ENCODE data around the gene ZNF335. TPM values are rescaled to one million over a fixed set of nuclear protein-coding genes. Genes with fewer than 3 reads are reported as not detected.

ZNF335 gene
- total and polyA plus RNA-seq, 2 of the 13 experiments (the other 11 are each of a cell fraction or from before 2014, with no cell fraction given) = 9.7 to 13.7 TPM

DNA sequence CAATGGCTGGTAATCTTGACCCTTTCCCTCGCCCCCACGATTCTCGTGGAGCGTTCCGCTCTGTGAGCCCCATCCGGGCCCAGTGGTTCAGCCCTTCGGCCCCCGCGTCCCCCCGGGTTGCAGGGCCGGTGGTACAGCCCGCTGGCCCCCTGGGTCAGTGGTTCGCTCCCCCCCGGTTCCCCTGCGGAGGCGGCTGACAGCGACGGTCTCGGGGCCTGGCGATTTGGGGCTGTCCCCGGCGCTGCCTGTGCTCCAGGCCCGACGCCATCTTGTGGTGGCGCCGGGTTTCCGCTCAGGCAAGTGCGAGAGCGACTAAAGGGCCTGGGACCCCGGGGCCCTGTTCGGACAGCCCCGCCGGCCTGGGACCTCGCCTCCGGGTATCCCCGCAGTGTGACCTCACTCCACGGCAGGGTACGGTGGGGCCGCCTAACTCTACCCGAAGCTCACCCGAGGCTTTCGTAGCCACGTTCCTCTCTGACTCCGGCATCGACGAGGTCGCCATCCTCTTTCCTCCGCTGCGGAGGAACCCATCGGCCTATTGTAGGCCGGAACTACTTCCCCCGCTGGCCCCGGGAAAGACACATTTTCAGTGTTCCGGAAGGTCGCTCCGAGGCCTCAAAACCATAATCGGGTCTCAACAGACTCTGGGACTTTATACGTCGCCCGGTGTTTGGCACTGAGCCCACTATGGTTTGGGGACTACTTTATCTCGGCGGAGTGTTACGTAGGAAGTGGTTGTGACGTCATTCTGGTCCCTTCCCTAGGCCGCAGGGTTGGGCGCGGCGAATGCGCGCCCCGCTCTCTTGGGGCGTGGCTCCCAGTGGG lies at the start of gene ZNF335 (continued):
- TF ChIP-seq, protein P1, sequence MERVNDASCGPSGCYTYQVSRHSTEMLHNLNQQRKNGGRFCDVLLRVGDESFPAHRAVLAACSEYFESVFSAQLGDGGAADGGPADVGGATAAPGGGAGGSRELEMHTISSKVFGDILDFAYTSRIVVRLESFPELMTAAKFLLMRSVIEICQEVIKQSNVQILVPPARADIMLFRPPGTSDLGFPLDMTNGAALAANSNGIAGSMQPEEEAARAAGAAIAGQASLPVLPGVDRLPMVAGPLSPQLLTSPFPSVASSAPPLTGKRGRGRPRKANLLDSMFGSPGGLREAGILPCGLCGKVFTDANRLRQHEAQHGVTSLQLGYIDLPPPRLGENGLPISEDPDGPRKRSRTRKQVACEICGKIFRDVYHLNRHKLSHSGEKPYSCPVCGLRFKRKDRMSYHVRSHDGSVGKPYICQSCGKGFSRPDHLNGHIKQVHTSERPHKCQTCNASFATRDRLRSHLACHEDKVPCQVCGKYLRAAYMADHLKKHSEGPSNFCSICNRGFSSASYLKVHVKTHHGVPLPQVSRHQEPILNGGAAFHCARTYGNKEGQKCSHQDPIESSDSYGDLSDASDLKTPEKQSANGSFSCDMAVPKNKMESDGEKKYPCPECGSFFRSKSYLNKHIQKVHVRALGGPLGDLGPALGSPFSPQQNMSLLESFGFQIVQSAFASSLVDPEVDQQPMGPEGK (CRISPR knock-in tag; IDR thresholded peaks at IDR 0.05) = peak; percentile 99
- TF ChIP-seq PHF21A (CRISPR knock-in tag; IDR thresholded peaks at IDR 0.05) (peak; percentile 96), PCBP1 (IDR thresholded peaks at IDR 0.05; ENCODE audit: borderline replicate concordance, low read depth, low read length) (peak; percentile 100), NR2F1 (CRISPR knock-in tag; IDR thresholded peaks at IDR 0.05) (peak in 1 of 2 experiments; percentile 71; a peak in 2 of 4 replicates), RELA (CRISPR knock-in tag; IDR thresholded peaks at IDR 0.05) (0 out of 2 replicates have a peak, but pooled peaks have one; percentile 26), HNRNPH1 (optimal IDR thresholded peaks at IDR 0.05; ENCODE audit: low read depth, low read length) (no peak), HCFC1 (IDR thresholded peaks at IDR 0.05; ENCODE audit: low read depth, low read length) (peak; percentile 70), RNF2 (conservative IDR thresholded peaks at IDR 0.05; ENCODE audit: low read depth) (peak; percentile 13; the same call in 1 of the 2 replicates), ZSCAN25 (CRISPR knock-in tag; IDR thresholded peaks at IDR 0.05) (no peak), RARG (CRISPR knock-in tag; IDR thresholded peaks at IDR 0.05; ENCODE audit: low read depth) (peak; percentile 85; the same call in 1 of the 2 replicates), ZSCAN22 (CRISPR knock-in tag; IDR thresholded peaks at IDR 0.05) (no peak)
- TF ChIP-seq, protein P2, sequence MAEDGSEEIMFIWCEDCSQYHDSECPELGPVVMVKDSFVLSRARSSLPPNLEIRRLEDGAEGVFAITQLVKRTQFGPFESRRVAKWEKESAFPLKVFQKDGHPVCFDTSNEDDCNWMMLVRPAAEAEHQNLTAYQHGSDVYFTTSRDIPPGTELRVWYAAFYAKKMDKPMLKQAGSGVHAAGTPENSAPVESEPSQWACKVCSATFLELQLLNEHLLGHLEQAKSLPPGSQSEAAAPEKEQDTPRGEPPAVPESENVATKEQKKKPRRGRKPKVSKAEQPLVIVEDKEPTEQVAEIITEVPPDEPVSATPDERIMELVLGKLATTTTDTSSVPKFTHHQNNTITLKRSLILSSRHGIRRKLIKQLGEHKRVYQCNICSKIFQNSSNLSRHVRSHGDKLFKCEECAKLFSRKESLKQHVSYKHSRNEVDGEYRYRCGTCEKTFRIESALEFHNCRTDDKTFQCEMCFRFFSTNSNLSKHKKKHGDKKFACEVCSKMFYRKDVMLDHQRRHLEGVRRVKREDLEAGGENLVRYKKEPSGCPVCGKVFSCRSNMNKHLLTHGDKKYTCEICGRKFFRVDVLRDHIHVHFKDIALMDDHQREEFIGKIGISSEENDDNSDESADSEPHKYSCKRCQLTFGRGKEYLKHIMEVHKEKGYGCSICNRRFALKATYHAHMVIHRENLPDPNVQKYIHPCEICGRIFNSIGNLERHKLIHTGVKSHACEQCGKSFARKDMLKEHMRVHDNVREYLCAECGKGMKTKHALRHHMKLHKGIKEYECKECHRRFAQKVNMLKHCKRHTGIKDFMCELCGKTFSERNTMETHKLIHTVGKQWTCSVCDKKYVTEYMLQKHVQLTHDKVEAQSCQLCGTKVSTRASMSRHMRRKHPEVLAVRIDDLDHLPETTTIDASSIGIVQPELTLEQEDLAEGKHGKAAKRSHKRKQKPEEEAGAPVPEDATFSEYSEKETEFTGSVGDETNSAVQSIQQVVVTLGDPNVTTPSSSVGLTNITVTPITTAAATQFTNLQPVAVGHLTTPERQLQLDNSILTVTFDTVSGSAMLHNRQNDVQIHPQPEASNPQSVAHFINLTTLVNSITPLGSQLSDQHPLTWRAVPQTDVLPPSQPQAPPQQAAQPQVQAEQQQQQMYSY (CRISPR knock-in tag; IDR thresholded peaks at IDR 0.05) = peak; percentile 39; the same call in 1 of the 2 replicates
- TF ChIP-seq, protein P3, sequence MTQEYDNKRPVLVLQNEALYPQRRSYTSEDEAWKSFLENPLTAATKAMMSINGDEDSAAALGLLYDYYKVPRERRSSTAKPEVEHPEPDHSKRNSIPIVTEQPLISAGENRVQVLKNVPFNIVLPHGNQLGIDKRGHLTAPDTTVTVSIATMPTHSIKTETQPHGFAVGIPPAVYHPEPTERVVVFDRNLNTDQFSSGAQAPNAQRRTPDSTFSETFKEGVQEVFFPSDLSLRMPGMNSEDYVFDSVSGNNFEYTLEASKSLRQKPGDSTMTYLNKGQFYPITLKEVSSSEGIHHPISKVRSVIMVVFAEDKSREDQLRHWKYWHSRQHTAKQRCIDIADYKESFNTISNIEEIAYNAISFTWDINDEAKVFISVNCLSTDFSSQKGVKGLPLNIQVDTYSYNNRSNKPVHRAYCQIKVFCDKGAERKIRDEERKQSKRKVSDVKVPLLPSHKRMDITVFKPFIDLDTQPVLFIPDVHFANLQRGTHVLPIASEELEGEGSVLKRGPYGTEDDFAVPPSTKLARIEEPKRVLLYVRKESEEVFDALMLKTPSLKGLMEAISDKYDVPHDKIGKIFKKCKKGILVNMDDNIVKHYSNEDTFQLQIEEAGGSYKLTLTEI (CRISPR knock-in tag; conservative IDR thresholded peaks at IDR 0.05) = no peak
- TF ChIP-seq, protein P4, sequence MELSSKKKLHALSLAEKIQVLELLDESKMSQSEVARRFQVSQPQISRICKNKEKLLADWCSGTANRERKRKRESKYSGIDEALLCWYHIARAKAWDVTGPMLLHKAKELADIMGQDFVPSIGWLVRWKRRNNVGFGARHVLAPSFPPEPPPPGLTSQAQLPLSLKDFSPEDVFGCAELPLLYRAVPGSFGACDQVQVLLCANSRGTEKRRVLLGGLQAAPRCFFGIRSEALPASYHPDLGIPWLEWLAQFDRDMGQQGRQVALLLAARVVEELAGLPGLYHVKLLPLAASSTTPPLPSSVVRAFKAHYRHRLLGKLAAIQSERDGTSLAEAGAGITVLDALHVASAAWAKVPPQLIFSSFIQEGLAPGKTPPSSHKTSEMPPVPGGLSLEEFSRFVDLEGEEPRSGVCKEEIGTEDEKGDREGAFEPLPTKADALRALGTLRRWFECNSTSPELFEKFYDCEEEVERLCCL (CRISPR knock-in tag; IDR thresholded peaks at IDR 0.05; ENCODE audit: borderline replicate concordance) = peak; percentile 84; the same call in 1 of the 2 replicates
- TF ChIP-seq, protein P5, sequence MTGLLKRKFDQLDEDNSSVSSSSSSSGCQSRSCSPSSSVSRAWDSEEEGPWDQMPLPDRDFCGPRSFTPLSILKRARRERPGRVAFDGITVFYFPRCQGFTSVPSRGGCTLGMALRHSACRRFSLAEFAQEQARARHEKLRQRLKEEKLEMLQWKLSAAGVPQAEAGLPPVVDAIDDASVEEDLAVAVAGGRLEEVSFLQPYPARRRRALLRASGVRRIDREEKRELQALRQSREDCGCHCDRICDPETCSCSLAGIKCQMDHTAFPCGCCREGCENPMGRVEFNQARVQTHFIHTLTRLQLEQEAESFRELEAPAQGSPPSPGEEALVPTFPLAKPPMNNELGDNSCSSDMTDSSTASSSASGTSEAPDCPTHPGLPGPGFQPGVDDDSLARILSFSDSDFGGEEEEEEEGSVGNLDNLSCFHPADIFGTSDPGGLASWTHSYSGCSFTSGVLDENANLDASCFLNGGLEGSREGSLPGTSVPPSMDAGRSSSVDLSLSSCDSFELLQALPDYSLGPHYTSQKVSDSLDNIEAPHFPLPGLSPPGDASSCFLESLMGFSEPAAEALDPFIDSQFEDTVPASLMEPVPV (CRISPR knock-in tag; IDR thresholded peaks at IDR 0.05) = peak; percentile 98

Data from HepG2 (cell line).